ENCODE data around the gene SHC1.

DNA sequence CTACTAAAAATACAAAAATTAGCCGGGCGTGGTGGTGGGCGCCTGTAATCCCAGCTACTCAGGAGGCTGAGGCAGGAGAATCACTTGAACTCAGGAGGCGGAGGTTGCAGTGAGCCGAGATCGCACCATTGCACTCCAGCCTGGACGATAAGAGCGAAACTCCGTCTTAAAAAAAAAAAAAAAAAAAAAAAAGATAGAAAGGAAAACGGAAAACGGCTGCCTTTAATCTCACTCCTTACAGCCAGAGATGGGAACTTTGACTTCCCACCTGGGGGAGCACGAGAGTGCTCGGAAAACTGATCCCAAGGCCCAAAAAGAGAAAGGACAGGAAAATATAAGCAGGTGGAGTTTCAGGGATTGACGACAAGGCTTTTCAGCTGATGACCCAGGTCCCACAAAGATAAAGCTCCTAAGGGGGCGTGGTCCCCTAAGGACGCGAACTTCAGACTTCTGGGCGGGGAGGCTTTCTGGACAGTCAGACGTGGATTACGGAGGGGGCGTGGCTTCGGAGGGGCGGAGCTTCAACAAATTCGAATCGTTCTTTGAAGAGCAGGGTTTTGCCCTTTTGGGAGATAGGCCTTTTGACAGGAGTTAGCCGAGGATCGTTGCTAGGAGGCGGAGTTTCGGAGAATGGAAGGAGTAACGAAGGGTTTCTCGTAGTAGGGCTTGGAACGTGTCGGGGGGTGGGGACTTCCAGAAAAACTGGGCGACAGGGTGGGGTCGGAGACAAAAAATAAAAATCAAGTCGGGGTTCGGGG is 3.0 kb upstream of the SHC1 start:
- TF ChIP-seq CTBP1 (IDR thresholded peaks at IDR 0.05; ENCODE audit: borderline replicate concordance) (no peak), BHLHE40 (IDR thresholded peaks at IDR 0.05; ENCODE audit: borderline replicate concordance) (no peak), SP1 (IDR thresholded peaks at IDR 0.05) (no peak), ELF4 (IDR thresholded peaks at IDR 0.05) (no peak), FOXA1 (IDR thresholded peaks at IDR 0.05) (no peak), FOXM1 (IDR thresholded peaks at IDR 0.05; ENCODE audit: borderline replicate concordance) (no peak), FOXK2 (IDR thresholded peaks at IDR 0.05) (no peak), SUZ12 (IDR thresholded peaks at IDR 0.05) (no peak), TARDBP (IDR thresholded peaks at IDR 0.05) (no peak), ZNF384 (IDR thresholded peaks at IDR 0.05) (no peak; the same call in 1 of the 2 replicates)

Data from HEK293T (cell line).